ENCODE data around the gene SFXN1. TPM values are rescaled to one million over a fixed set of nuclear protein-coding genes. Genes with fewer than 3 reads are reported as not detected.

Gene SFXN1
- total RNA-seq, 2 experiments from 2014 or later = 133 to 138 TPM

- no peak overlapping the region for H3K27ac Mint-ChIP-seq
- POLR2A ChIA-PET = no interaction called here
Observed at GRCh38 chr5:175475248-175475647, 3.1 kb upstream of the SFXN1 start.

GRCh38 chr5:175477440-175477839 lies 920 bp upstream of the SFXN1 start:
- peaks cover 34% of the 10 kb centered on the region for H3K4me1 ChIP-seq (ENCODE audit: insufficient read depth, low read length)
- peaks cover 9% of the 10 kb centered on the region for H3K27me3 Mint-ChIP-seq
- CTCF ChIA-PET = interaction anchor here (1.0 to 1.8 kb wide), 3 partner anchors 13 to 57 kb away, joined by 3 to 5 read pairs (median 4); no protein-coding TSS in a partner anchor

More at GRCh38 chr5:175475248-175475647, 3.1 kb upstream of the SFXN1 start:
- intact Hi-C loops (cut with DNase I, micrococcal nuclease) = no loop called here
- Mint-ChIP-seq H3K4me3 (no peak overlapping the region), H3K36me3 (ENCODE audit: low read depth) (peaks cover 11% of the 10 kb centered on the region), H3K9me3 (no peaks in the 10 kb centered on the region), H3K4me1 (ENCODE audit: low read depth) (peaks cover 24% of the 10 kb centered on the region), H3K27me3 (peaks cover 9% of the 10 kb centered on the region)
- H3K36me3 ChIP-seq (ENCODE audit: insufficient read depth, low read length) = no peaks in the 10 kb centered on the region
- no peak overlapping the region for H3K27ac ChIP-seq (ENCODE audit: low read depth in 1 of 2, low read length in 2 of 2)
- no peak for ATAC-seq (ENCODE audit: poor library complexity)
- TF ChIP-seq CTCF (IDR thresholded peaks at IDR 0.05) = no peak
- DNase-seq = no peak
- H3K27me3 ChIP-seq (ENCODE audit: control insufficient read depth in 1 of 2, insufficient read depth in 2 of 2, low read length in 2 of 2) = no peaks in the 10 kb centered on the region
- peaks cover 16% of the 10 kb centered on the region for H3K4me1 ChIP-seq (ENCODE audit: insufficient read depth, low read length)
- CTCF ChIA-PET = interaction anchor here (0.9 to 2.1 kb wide), 2 partner anchors 10 to 59 kb away, joined by 3 to 16 read pairs; no protein-coding TSS in a partner anchor
- H3K4me3 ChIP-seq (ENCODE audit: low read length) = no peak overlapping the region
- no peaks in the 10 kb centered on the region for H3K9me3 ChIP-seq (ENCODE audit: control insufficient read depth in 1 of 2, insufficient read depth in 1 of 2, low read length in 2 of 2)

DNA sequence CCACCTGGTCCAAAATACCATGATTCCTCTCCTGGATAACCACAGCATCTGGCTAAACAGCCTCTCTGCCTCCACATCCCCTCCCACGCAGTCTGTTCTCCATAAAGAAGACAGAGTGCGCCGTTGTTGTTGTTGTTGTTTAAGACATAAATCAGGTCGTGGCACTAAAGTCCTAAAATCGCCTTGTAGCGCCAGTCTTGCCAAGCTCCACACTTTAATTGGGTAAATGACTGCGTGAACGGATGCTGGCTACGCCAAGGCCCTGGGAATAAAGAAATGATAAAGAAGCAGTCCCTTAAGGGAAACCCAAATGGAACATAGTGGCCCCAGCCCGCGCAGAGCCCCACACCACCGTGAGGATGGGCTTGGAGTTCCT lies 364 bp upstream of the SFXN1 start:
- Histone ChIP-seq H3K36me3 (ENCODE audit: insufficient read depth, low read length) (peaks cover 5% of the 10 kb centered on the region), H3K27ac (ENCODE audit: low read depth in 1 of 2, low read length in 2 of 2) (peak overlapping the region in 1 of 2 donors; percentile 60), H3K4me1 (ENCODE audit: insufficient read depth, low read length) (peaks cover 38% of the 10 kb centered on the region), H3K4me3 (ENCODE audit: low read length) (peak overlapping the region; percentile 84), H3K9me3 (ENCODE audit: control insufficient read depth in 1 of 2, insufficient read depth in 1 of 2, low read length in 2 of 2) (no peaks in the 10 kb centered on the region), H3K27me3 (ENCODE audit: control insufficient read depth in 1 of 2, insufficient read depth in 2 of 2, low read length in 2 of 2) (no peaks in the 10 kb centered on the region)
- ChIA-PET CTCF (interaction anchor here (1.0 to 1.8 kb wide), 3 partner anchors 14 to 56 kb away, joined by 3 to 5 read pairs (median 4); no protein-coding TSS in a partner anchor), POLR2A (interaction anchor here (0.6 to 1.8 kb wide), 18 partner anchors 9 to 1655 kb away, joined by 3 to 31 read pairs (median 4); partner anchors contain the start of genes HRH2 and RNF44)
- peak overlapping the region; percentile 92 for H3K27ac Mint-ChIP-seq
- ATAC-seq (ENCODE audit: poor library complexity) (no peak), DNase-seq (no peak)
- peak overlapping the region; percentile 97 for H3K4me3 Mint-ChIP-seq
- H3K36me3 Mint-ChIP-seq (ENCODE audit: low read depth) = peaks cover 37% of the 10 kb centered on the region
- H3K9me3 Mint-ChIP-seq = no peaks in the 10 kb centered on the region
- no peak for TF ChIP-seq CTCF (IDR thresholded peaks at IDR 0.05)
- H3K27me3 Mint-ChIP-seq = peaks cover 9% of the 10 kb centered on the region
- peaks cover 52% of the 10 kb centered on the region for H3K4me1 Mint-ChIP-seq (ENCODE audit: low read depth)
- intact Hi-C loops (cut with DNase I, micrococcal nuclease) = loop anchor here in 1 of 2 experiments (2.0 kb wide), 1 partner anchor 41 kb away; no protein-coding TSS in a partner anchor

More at GRCh38 chr5:175477440-175477839, 920 bp upstream of the SFXN1 start:
- peak overlapping the region; percentile 97 for H3K4me3 Mint-ChIP-seq
- ATAC-seq (ENCODE audit: poor library complexity) (no peak), DNase-seq (no peak)
- POLR2A ChIA-PET = interaction anchor here (0.8 to 1.8 kb wide), 5 partner anchors 12 to 56 kb away, joined by 3 to 31 read pairs (median 6); no protein-coding TSS in a partner anchor
- H3K36me3 Mint-ChIP-seq (ENCODE audit: low read depth) = peaks cover 32% of the 10 kb centered on the region
- Histone ChIP-seq H3K4me3 (ENCODE audit: low read length) (no peak overlapping the region), H3K9me3 (ENCODE audit: control insufficient read depth in 1 of 2, insufficient read depth in 1 of 2, low read length in 2 of 2) (no peaks in the 10 kb centered on the region), H3K27me3 (ENCODE audit: control insufficient read depth in 1 of 2, insufficient read depth in 2 of 2, low read length in 2 of 2) (no peaks in the 10 kb centered on the region), H3K27ac (ENCODE audit: low read depth in 1 of 2, low read length in 2 of 2) (no peak overlapping the region), H3K36me3 (ENCODE audit: insufficient read depth, low read length) (peaks cover 5% of the 10 kb centered on the region)
- TF ChIP-seq CTCF (IDR thresholded peaks at IDR 0.05) = no peak
- no peaks in the 10 kb centered on the region for H3K9me3 Mint-ChIP-seq
- intact Hi-C loops (cut with DNase I, micrococcal nuclease) = no loop called here
- peak overlapping the region; percentile 92 for H3K27ac Mint-ChIP-seq
- peaks cover 46% of the 10 kb centered on the region for H3K4me1 Mint-ChIP-seq (ENCODE audit: low read depth)

Data from CD4-positive, alpha-beta T cell (primary cell).